Activated CD8-positive, alpha-beta T cell treated with anti-CD3 and anti-CD28 coated beads for 36 hours (primary cell): Measurements from ENCODE around the gene GPC5. TPM values are rescaled to one million over a fixed set of nuclear protein-coding genes. Genes with fewer than 3 reads are reported as not detected.

Experiments
- ATAC-seq: fragments of 200-7000 bp; cut with Tn5 transposase; one replicate; pipeline ENCODE4 v1.10.0; 2021; ENCODE audit warnings: mild to moderate bottlenecking, moderate library complexity
- CTCF ChIA-PET: fragments of 350-600 bp; sonication (Branson Sonifier 250); formaldehyde crosslinking; loops from one replicate; lab custom pipeline; 2021; ENCODE audit warnings: antibody characterized with exemption; lab: Charles Lee
- POLR2A ChIA-PET: fragments of 350-600 bp; sonication (Branson Sonifier 250); formaldehyde crosslinking; loops from one replicate; lab custom pipeline; 2021; ENCODE audit warnings: antibody characterized with exemption; lab: Charles Lee
- DNase-seq: peaks from one replicate; pipeline ENCODE4 v3.0.0-alpha.2; 2020
- H3K27ac Mint-ChIP-seq: one replicate; pipeline ENCODE4 v1.8.0; 2021; ENCODE audit warnings: mild to moderate bottlenecking, mixed read lengths
- H3K27me3 Mint-ChIP-seq: one replicate; pipeline ENCODE4 v1.8.0; 2021; ENCODE audit warnings: mixed read lengths
- H3K36me3 Mint-ChIP-seq: one replicate; pipeline ENCODE4 v1.8.0; 2021; ENCODE audit warnings: low read depth, mixed read lengths
- H3K4me1 Mint-ChIP-seq: one replicate; pipeline ENCODE4 v1.8.0; 2021; ENCODE audit warnings: low read depth, mixed read lengths
- H3K4me3 Mint-ChIP-seq: one replicate; pipeline ENCODE4 v1.8.0; 2021; ENCODE audit warnings: mild to moderate bottlenecking, moderate library complexity, mixed read lengths
- H3K9me3 Mint-ChIP-seq: one replicate; pipeline ENCODE4 v1.8.0; 2021; ENCODE audit warnings: mixed read lengths
- intact Hi-C: fragments of 100-400 bp; cut with micrococcal nuclease; formaldehyde crosslinking; loops from one replicate; pipeline ENCODE4 v1.10.0; 2022
- total RNA-seq, 2 experiments: library from RNA; stranded (reverse); gene quantifications; one replicate each; pipeline ENCODE4 v1.2.3, GENCODE V29; 2021
- TF ChIP-seq, protein P1 (sequence below): fragments of 200-600 bp; IDR thresholded peaks from one replicate; pipeline ENCODE4 v1.8.0; 2022; ENCODE audit warnings: antibody characterized with exemption, mild to moderate bottlenecking

The GPC5 gene
- total RNA-seq, 2 experiments from 2014 or later, result 0.13 to 0.14 TPM

- H3K9me3 Mint-ChIP-seq, result no peaks in the 10 kb centered on the region
- H3K36me3 Mint-ChIP-seq, result no peaks in the 10 kb centered on the region
- ATAC-seq, result no peak
- no peak for DNase-seq
- H3K4me1 Mint-ChIP-seq, result no peaks in the 10 kb centered on the region
- H3K27me3 Mint-ChIP-seq, result no peaks in the 10 kb centered on the region
- no peak overlapping the region for H3K27ac Mint-ChIP-seq
- H3K4me3 Mint-ChIP-seq, result no peak overlapping the region
- ChIA-PET CTCF (no interaction called here), POLR2A (no interaction called here)
- intact Hi-C loops, result no loop called here
- TF ChIP-seq, protein P1, sequence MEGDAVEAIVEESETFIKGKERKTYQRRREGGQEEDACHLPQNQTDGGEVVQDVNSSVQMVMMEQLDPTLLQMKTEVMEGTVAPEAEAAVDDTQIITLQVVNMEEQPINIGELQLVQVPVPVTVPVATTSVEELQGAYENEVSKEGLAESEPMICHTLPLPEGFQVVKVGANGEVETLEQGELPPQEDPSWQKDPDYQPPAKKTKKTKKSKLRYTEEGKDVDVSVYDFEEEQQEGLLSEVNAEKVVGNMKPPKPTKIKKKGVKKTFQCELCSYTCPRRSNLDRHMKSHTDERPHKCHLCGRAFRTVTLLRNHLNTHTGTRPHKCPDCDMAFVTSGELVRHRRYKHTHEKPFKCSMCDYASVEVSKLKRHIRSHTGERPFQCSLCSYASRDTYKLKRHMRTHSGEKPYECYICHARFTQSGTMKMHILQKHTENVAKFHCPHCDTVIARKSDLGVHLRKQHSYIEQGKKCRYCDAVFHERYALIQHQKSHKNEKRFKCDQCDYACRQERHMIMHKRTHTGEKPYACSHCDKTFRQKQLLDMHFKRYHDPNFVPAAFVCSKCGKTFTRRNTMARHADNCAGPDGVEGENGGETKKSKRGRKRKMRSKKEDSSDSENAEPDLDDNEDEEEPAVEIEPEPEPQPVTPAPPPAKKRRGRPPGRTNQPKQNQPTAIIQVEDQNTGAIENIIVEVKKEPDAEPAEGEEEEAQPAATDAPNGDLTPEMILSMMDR, result no peak
Observed at GRCh38 chr13:91863699-91864098, 465.3 kb downstream of the GPC5 start.

DNA sequence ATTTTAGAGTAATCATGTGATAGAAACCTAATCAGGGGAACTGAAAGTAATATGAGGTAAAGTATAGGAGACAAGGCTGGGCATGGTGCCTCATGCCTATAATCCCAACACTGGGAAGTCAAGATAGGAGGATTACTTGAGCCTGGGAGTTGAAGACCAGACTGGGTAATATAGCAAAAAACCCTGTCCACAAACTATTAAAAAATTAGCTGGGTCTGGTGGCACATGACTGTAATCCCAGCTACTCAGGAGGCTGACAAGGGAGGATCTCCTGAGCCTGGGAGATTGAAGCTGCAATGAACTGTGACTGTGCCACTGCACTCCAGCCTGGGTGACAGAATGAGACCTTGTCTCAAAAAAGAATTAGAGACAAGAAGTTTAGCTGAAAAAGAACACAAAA, 469.9 kb downstream of the GPC5 start:
- H3K9me3 Mint-ChIP-seq, result no peaks in the 10 kb centered on the region
- H3K27ac Mint-ChIP-seq, result no peak overlapping the region
- ATAC-seq (no peak), DNase-seq (no peak)
- H3K4me3 Mint-ChIP-seq, result no peak overlapping the region
- H3K27me3 Mint-ChIP-seq, result no peaks in the 10 kb centered on the region
- H3K36me3 Mint-ChIP-seq, result no peaks in the 10 kb centered on the region
- TF ChIP-seq, protein P1, result no peak
- intact Hi-C loops, result no loop called here
- H3K4me1 Mint-ChIP-seq, result no peaks in the 10 kb centered on the region
- ChIA-PET POLR2A (no interaction called here), CTCF (no interaction called here)

DNA sequence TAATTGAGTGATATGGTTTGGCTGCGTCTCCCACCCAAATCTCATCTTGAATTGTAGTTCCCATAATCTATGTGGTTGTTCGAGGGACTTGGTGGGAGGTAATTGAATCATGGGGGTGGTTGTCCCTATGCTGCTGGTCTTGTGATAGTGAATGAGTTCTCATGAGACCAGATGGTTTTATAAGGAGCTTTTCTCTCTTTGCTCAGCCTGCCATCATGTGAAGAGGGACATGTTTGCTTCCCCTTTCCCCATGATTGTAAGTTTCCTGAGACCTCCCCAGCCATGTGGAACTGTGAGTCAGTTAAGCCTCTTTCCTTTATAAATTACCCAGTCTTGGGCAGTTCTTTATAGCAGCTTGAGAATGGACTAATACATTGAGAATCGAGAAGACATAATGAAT, 480.1 kb downstream of the GPC5 start:
- H3K27me3 Mint-ChIP-seq, result no peaks in the 10 kb centered on the region
- H3K4me1 Mint-ChIP-seq, result no peaks in the 10 kb centered on the region
- TF ChIP-seq, protein P1, result no peak
- CTCF ChIA-PET, result interaction anchor here (0.6 kb wide), 1 partner anchor 68 kb away, joined by 3 read pairs; no protein-coding TSS in a partner anchor
- ATAC-seq, result no peak
- DNase-seq, result no peak
- H3K4me3 Mint-ChIP-seq, result no peak overlapping the region
- intact Hi-C loops, result no loop called here
- POLR2A ChIA-PET, result no interaction called here
- H3K9me3 Mint-ChIP-seq, result no peaks in the 10 kb centered on the region
- no peak overlapping the region for H3K27ac Mint-ChIP-seq
- H3K36me3 Mint-ChIP-seq, result no peaks in the 10 kb centered on the region

DNA sequence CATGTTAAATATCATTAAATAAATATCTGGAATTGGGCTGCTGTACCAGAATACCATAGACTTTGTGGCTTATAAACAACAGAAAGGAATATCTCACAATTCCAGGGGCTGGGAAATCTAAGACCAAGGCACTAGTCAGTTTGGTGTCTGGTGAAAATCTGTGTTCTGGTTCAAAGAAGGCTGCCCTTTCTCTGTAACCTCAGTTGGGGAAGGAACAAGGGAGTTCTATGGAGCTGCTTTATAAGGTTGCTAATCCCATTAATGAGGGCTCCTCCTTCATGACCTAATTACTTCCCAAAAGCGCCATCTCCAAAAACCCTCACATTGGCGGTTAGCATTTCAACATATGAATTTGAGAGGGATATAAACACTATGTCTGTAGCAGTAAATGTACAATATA, 480.9 kb downstream of the GPC5 start:
- CTCF ChIA-PET, result no interaction called here
- Mint-ChIP-seq H3K4me1 (no peaks in the 10 kb centered on the region), H3K36me3 (no peaks in the 10 kb centered on the region), H3K27ac (no peak overlapping the region), H3K9me3 (no peaks in the 10 kb centered on the region), H3K4me3 (no peak overlapping the region), H3K27me3 (no peaks in the 10 kb centered on the region)
- POLR2A ChIA-PET, result no interaction called here
- no peak for DNase-seq
- intact Hi-C loops, result no loop called here
- ATAC-seq, result no peak
- TF ChIP-seq, protein P1, result no peak

- POLR2A ChIA-PET, result no interaction called here
- DNase-seq (no peak), ATAC-seq (no peak)
- Mint-ChIP-seq H3K36me3 (no peaks in the 10 kb centered on the region), H3K4me1 (no peaks in the 10 kb centered on the region), H3K9me3 (peaks cover 4% of the 10 kb centered on the region), H3K4me3 (no peak overlapping the region), H3K27me3 (no peaks in the 10 kb centered on the region), H3K27ac (no peak overlapping the region)
- TF ChIP-seq, protein P1, result no peak
- intact Hi-C loops, result no loop called here
- CTCF ChIA-PET, result no interaction called here
Observed at GRCh38 chr13:91882918-91883317, 484.5 kb downstream of the GPC5 start.
